Spleen (tissue), 11 donors: ENCODE results near the gene PGRMC2. TPM values are rescaled to one million over a fixed set of nuclear protein-coding genes. Genes with fewer than 3 reads are reported as not detected.

Experiments
- DNase-seq: peaks from one replicate; pipeline ENCODE4 v3.0.0-alpha.2; 2020
- H3K27ac ChIP-seq, 8 donors: fragments of 200-600 bp; sonication (generic) in 7 of 8; 1 replicate in 4 of 8; 2 replicates in 4 of 8; pipeline versions ENCODE4 v1.5.0 to v1.8.0; 2016 to 2021; ENCODE audit warnings: inconsistent platforms in 4 of 8, mild to moderate bottlenecking in 4 of 8, moderate library complexity in 1 of 8
- H3K27me3 ChIP-seq, 7 donors: fragments of 200-600 bp; sonication (generic) in 6 of 7; replicated peaks in 1 of 7; 1 replicate in 4 of 7; 2 replicates in 3 of 7; pipeline versions ENCODE4 v1.5.0 to v1.8.0; 2016 to 2021; ENCODE audit warnings: inconsistent platforms in 3 of 7, mild to moderate bottlenecking in 1 of 7
- H3K36me3 ChIP-seq, 6 donors: fragments of 200-600 bp; sonication (generic) in 5 of 6; 1 replicate in 4 of 6; 2 replicates in 2 of 6; pipeline versions ENCODE4 v1.5.0 to v1.8.0; 2016 to 2021; ENCODE audit warnings: inconsistent platforms in 2 of 6
- H3K4me1 ChIP-seq, 6 donors: fragments of 200-600 bp; sonication (generic) in 5 of 6; 1 replicate in 3 of 6; 2 replicates in 3 of 6; pipeline versions ENCODE4 v1.5.0 to v1.8.0; 2016 to 2021; ENCODE audit warnings: inconsistent platforms in 3 of 6
- H3K4me3 ChIP-seq, 8 donors: fragments of 200-600 bp; sonication (generic) in 7 of 8; 1 replicate in 4 of 8; 2 replicates in 4 of 8; pipeline versions ENCODE4 v1.5.0 to v1.8.0; 2016 to 2021; ENCODE audit warnings: inconsistent platforms in 4 of 8, mild to moderate bottlenecking in 4 of 8, moderate library complexity in 2 of 8
- H3K9me3 ChIP-seq, 8 donors: fragments of 200-600 bp; sonication (generic) in 7 of 8; 1 replicate in 4 of 8; 2 replicates in 4 of 8; pipeline versions ENCODE4 v1.5.0 to v1.8.0; 2016 to 2021; ENCODE audit warnings: inconsistent platforms in 4 of 8
- CTCF ChIP-seq, 11 experiments: fragments of 200-600 bp in 7 of 11; fragments of 450-650 bp in 4 of 11; sonication (generic) in 4 of 11; IDR thresholded peaks in 8 of 11; conservative IDR thresholded peaks in 3 of 11; 1 replicate in 7 of 11; 2 replicates in 4 of 11; pipeline versions ENCODE4 v1.4.0 to v1.8.0; 2016 to 2021; ENCODE audit warnings: antibody characterized with exemption in 11 of 11, inconsistent platforms in 4 of 11, mild to moderate bottlenecking in 1 of 11
- POLR2A ChIP-seq, 3 donors: fragments of 450-650 bp; IDR thresholded peaks; one replicate each; pipeline ENCODE4 v1.5.1; 2017; ENCODE audit warnings: antibody characterized with exemption in 3 of 3, mild to moderate bottlenecking in 1 of 3
- POLR2AphosphoS5 ChIP-seq, 3 donors: sonication (generic); formaldehyde crosslinking; IDR thresholded peaks; one replicate each; pipeline ENCODE4 v1.5.1; 2017; ENCODE audit warnings: antibody characterized with exemption in 3 of 3
- WGBS, 5 donors: extraction: QIAGEN DNeasy Blood & Tissue Kit in 3 of 5; methylation state at CpG; one replicate each; pipeline versions ENCODE4 v1.1.5 to v1.1.7; 2013 to 2018; 5-methylcytosine and 5-hydroxymethylcytosine counted together
- intact Hi-C: fragments of 100-400 bp; cut with DNase I; formaldehyde crosslinking; loops from one replicate; pipeline ENCODE4 v1.15.0; 2023; ENCODE audit warnings: low total_unique reads
- polyA plus RNA-seq, 3 donors: library from polyadenylated mRNA; stranded (reverse); fragments of 200-250 nt; gene quantifications; one replicate each; pipeline ENCODE4 v1.2.1, GENCODE V29; 2013
- total RNA-seq, 7 donors: library from RNA; depleted of rRNA in 3 of 7; stranded (reverse); fragments of >200 nt in 3 of 7; fragmentation: NEBNext Ultra II Directional in 4 of 7; extraction: Animal tissue kit (Norgen Biotek cat#: 25700) in 4 of 7; gene quantifications; one replicate each; pipeline versions ENCODE4 v1.1.0 to v1.2.1, GENCODE V29; 2016 to 2021
- donor health status: healthy with polysubstance abuse.
- donor health status: DM: no; HTN: no; CAD: no; lungs with moderate emphysema.
- donor health status: DM: no; HTN: no; CAD: no.
- donor health status: Bipolar disorder and iron deficiency.
- donor health status: healthy.
- donor health status: DM: no; HTN: no; CAD: no.
- donor health status: DM: yes; HTN: yes; CAD: no.

The PGRMC2 gene
- total and polyA plus RNA-seq, 10 donors = 13.8 to 46.8 (median 29.8) TPM

GRCh38 chr4:128287871-128288688 lies 467 bp upstream of the PGRMC2 start:
- Histone ChIP-seq H3K36me3 (peaks cover 0 to 11% (median 0%) of the 10 kb centered on the region in 6 donors), H3K4me1 (peaks cover 15 to 52% (median 38%) of the 10 kb centered on the region in 6 donors), H3K27me3 (no peaks in the 10 kb centered on the region), H3K4me3 (peak overlapping the region; percentile 78 to 97 (median 90)), H3K27ac (peak overlapping the region; percentile 89 to 96 (median 92)), H3K9me3 (no peaks in the 10 kb centered on the region)
- DNase-seq = peak; percentile 100
- intact Hi-C loops = no loop called here
- peak in 10 of 11 experiments; percentile 34 to 82 (median 56) for TF ChIP-seq CTCF (IDR thresholded peaks at IDR 0.05 in 8 of 11, conservative IDR thresholded peaks at IDR 0.05 in 3 of 11)
- TF ChIP-seq POLR2A (IDR thresholded peaks at IDR 0.05) = peak in 2 of 3 donors; percentile 9 to 42
- TF ChIP-seq POLR2AphosphoS5 (IDR thresholded peaks at IDR 0.05) = peak; percentile 96 to 97 (median 97)
- WGBS, 5 donors = 0 to 2% (median 0%) methylated on average over 22 to 86 of the region's 86 CpGs

GRCh38 chr4:128286474-128287058 lies 1.0 kb downstream of the PGRMC2 start:
- Histone ChIP-seq H3K27ac (peak overlapping the region; percentile 89 to 96 (median 92)), H3K4me1 (peaks cover 15 to 60% (median 44%) of the 10 kb centered on the region in 6 donors), H3K4me3 (peak overlapping the region; percentile 78 to 97 (median 90)), H3K9me3 (no peaks in the 10 kb centered on the region), H3K27me3 (no peaks in the 10 kb centered on the region), H3K36me3 (peaks cover 0 to 11% (median 0%) of the 10 kb centered on the region in 6 donors)
- 0 to 2% (median 1%) methylated on average over 11 of the region's 11 CpGs for WGBS, 5 donors
- TF ChIP-seq POLR2AphosphoS5 (IDR thresholded peaks at IDR 0.05) = no peak
- TF ChIP-seq POLR2A (IDR thresholded peaks at IDR 0.05) = no peak
- TF ChIP-seq CTCF (IDR thresholded peaks at IDR 0.05 in 8 of 11, conservative IDR thresholded peaks at IDR 0.05 in 3 of 11) = no peak
- no peak for DNase-seq
- intact Hi-C loops = no loop called here

- H3K4me3 ChIP-seq = peak overlapping the region in 4 of 8 donors; percentile 92 to 97 (median 96)
- intact Hi-C loops = no loop called here
Observed at GRCh38 chr4:128285085-128285997, 2.3 kb downstream of the PGRMC2 start.

More at GRCh38 chr4:128285085-128285997, 2.3 kb downstream of the PGRMC2 start:
- Histone ChIP-seq H3K27ac (peak overlapping the region in 1 of 8 donors; percentile 90), H3K9me3 (no peaks in the 10 kb centered on the region), H3K27me3 (no peaks in the 10 kb centered on the region), H3K36me3 (peaks cover 0 to 11% (median 0%) of the 10 kb centered on the region in 6 donors), H3K4me1 (peaks cover 15 to 67% (median 49%) of the 10 kb centered on the region in 6 donors)
- TF ChIP-seq POLR2AphosphoS5 (IDR thresholded peaks at IDR 0.05) = no peak
- TF ChIP-seq POLR2A (IDR thresholded peaks at IDR 0.05) = no peak
- no peak for TF ChIP-seq CTCF (IDR thresholded peaks at IDR 0.05 in 8 of 11, conservative IDR thresholded peaks at IDR 0.05 in 3 of 11)
- DNase-seq = no peak
- 85 to 90% (median 86%) methylated on average over 18 of the region's 18 CpGs for WGBS, 5 donors
